PFSK-1 (cell line): ENCODE measurements around the gene TIAM1.

Source experiments
- FOXP2 ChIP-seq: optimal IDR thresholded peaks from 2 replicates; pipeline ENCODE3; 2011; ENCODE audit warnings: borderline replicate concordance, control low read depth, inconsistent platforms; ENCODE audit not compliant: insufficient read depth; ENCODE audit errors: extremely low read length, extremely low read depth
- POLR2AphosphoS5 ChIP-seq: IDR thresholded peaks from 2 replicates; pipeline ENCODE4 v1.6.1; 2012; ENCODE audit warnings: low read depth, mild to moderate bottlenecking, control low read depth, low read length, moderate library complexity
- REST ChIP-seq, 2 experiments: IDR thresholded peaks; 2 replicates each; pipeline versions ENCODE4 v1.6.1 to v1.8.0; 2011 to 2012; ENCODE audit warnings: low read depth in 2 of 2, low read length in 2 of 2, control low read depth in 1 of 2, inconsistent platforms in 1 of 2, mild to moderate bottlenecking in 1 of 2, moderate library complexity in 1 of 2; ENCODE audit not compliant: insufficient read depth in 1 of 2
- SIN3A ChIP-seq: IDR thresholded peaks from 2 replicates; pipeline ENCODE4 v1.6.1; 2012; ENCODE audit warnings: mild to moderate bottlenecking, low read length, moderate library complexity, borderline replicate concordance; ENCODE audit not compliant: insufficient read depth
- TAF1 ChIP-seq: IDR thresholded peaks from 2 replicates; pipeline ENCODE4 v1.6.1; 2012; ENCODE audit warnings: low read length, control low read depth, borderline replicate concordance; ENCODE audit not compliant: insufficient read depth

Gene TIAM1

GRCh38 chr21:31349208-31349607 lies 5.1 kb upstream of the TIAM1 start:
- no peak for TF ChIP-seq FOXP2
- no peak for TF ChIP-seq REST (IDR thresholded peaks at IDR 0.05; ENCODE audit: insufficient read depth in 1 of 2, low read depth in 2 of 2, low read length in 2 of 2)
- TF ChIP-seq TAF1, result no peak
- no peak for TF ChIP-seq POLR2AphosphoS5
- no peak for TF ChIP-seq SIN3A

DNA sequence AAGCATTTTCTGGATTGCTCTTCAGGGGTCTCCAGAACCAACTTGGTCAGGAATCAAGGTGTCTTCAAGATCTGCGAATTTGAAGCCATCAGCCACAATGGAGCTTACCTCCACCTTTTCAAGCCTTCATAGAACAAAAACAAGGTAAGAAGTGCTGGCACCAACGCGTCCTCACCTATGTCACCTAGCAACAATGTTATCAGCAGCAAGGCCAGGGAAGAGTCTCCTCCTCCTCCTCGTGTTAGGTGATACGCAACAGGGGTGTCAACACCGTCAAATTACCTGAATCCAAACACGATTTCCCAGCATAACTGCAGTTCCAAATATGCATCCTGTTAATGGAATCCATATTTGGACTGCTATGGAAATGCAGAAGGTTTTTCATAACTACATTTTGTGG lies 4.1 kb upstream of the TIAM1 start:
- TF ChIP-seq POLR2AphosphoS5 (no peak), SIN3A (no peak), FOXP2 (no peak), REST (IDR thresholded peaks at IDR 0.05; ENCODE audit: insufficient read depth in 1 of 2, low read depth in 2 of 2, low read length in 2 of 2) (no peak), TAF1 (no peak)

DNA sequence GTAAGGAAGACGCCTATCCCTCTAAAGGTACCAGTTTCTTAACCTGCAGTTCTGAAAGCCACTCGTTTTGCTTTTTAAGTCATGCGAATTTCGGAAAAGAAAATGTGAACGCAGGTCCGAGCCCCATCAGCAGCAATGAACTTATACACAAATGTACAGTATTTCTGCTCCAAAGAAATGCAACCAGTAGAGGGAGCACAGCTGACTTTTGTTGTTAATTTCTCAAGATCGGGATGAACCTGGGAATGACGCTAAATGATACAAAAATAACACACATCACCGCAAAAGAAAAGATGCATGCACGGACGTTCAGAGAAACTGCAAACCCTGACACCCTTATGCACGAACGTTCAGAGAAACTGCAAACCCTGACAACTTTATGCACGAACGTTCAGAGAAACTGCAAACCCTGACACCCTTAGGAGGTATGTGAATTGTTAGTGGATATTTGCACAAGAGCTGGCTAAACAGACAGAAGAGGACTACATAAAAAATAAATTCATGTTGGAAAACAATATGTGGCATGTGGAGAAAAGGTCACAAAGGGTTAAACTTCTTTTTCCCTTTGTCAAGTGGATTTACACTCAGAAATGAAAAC lies 3.5 kb upstream of the TIAM1 start:
- TF ChIP-seq POLR2AphosphoS5, result no peak

DNA sequence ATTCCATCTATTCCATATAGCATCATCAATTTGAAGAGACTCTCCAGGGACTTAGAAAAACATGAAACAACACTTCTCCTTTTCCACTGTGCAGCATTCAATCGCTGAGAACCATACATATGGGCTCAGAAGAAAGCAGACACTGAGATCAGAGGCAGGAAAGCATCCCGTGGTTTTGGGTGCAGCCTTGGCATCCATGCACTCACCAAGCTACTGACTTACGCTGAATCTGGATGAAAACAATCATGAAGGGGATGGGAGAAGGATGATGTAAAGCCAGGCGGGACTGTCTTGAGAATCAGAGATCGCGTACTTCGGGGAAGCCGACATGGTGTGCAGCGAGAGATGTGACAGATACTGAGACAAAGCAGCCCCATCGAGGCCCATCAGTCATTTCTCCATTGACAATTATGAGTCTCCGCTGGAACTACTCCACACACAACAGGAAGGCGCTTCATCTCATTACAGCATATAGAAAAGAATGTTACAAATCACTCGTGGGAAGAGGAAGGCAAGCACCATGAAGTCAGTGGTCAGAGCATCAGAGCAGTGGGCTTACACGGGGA lies 2.3 kb upstream of the TIAM1 start:
- TF ChIP-seq TAF1, result no peak
- no peak for TF ChIP-seq REST (IDR thresholded peaks at IDR 0.05; ENCODE audit: insufficient read depth in 1 of 2, low read depth in 2 of 2, low read length in 2 of 2)
- no peak for TF ChIP-seq SIN3A
- TF ChIP-seq POLR2AphosphoS5, result no peak
- TF ChIP-seq FOXP2, result no peak

DNA sequence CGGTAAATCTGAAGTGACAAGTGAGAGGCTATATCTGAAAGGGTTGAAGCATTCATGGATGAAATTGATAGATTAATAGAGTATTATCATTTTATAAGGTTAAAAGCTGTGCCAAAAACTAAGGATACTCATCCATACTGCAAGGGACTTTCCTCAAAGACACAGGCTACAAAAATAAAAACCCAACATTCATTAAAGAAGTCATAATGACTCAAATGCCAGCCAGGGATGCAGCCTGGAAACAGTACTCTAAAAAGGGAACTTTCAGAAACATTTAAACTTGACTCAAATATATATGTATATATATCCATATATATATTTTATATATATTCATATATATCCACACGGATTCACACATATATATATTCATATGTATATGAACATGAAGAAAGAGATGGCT lies 1.1 kb upstream of the TIAM1 start:
- no peak for TF ChIP-seq POLR2AphosphoS5
- TF ChIP-seq TAF1, result no peak
- no peak for TF ChIP-seq REST (IDR thresholded peaks at IDR 0.05; ENCODE audit: insufficient read depth in 1 of 2, low read depth in 2 of 2, low read length in 2 of 2)
- no peak for TF ChIP-seq FOXP2
- no peak for TF ChIP-seq SIN3A
